ENCODE data around the gene MTRR. TPM values are rescaled to one million over a fixed set of nuclear protein-coding genes. Genes with fewer than 3 reads are reported as not detected.

MTRR gene
- total and polyA plus RNA-seq, 9 of the 15 experiments (the other 6 are each of a cell fraction or from before 2014, with no cell fraction given) = 39.3 to 84.6 (median 66.2) TPM

DNA sequence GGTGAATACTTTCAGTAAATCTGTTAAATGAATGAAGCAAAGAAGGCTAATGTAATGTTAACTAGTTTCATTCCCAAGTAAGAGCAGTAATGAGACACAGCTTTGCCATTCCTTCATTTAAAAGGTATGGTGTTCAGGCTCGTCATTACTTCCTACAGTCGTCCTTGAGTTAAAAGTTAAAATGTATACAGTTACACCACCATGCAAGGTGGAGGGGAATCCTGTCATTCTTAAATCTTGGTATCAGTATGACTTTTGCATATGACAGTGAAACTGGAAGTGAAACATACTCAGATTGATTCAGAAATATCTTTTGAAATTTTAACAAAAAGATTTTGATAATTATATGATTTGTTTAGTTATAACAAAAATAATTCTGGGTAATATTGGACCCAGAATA lies 25.9 kb downstream of the MTRR start:
- DNase-seq (ENCODE audit: extremely low read depth in 1 of 4, low spot score in 3 of 4) = no peak
- POLR2A ChIA-PET = no interaction called here
- in situ Hi-C loops (cut with MboI) = no loop called here
- Histone ChIP-seq H3K27ac (ENCODE audit: extremely low read depth, low read depth, low read length) (no peak overlapping the region), H3K4me3 (no peak overlapping the region), H3K36me3 (ENCODE audit: control insufficient read depth, insufficient read depth, low read length) (peaks cover 98% of the 10 kb centered on the region), H2AFZ (ENCODE audit: low read depth, low read length) (no peak overlapping the region), H3K27me3 (ENCODE audit: control insufficient read depth in 2 of 2, insufficient read depth in 2 of 2, low read length in 2 of 2) (no peaks in the 10 kb centered on the region), H3K9me3 (replicated peaks; ENCODE audit: control insufficient read depth, insufficient read depth, low read depth, low read length) (no peaks in the 10 kb centered on the region), H3K9me1 (ENCODE audit: control insufficient read depth, insufficient read depth, low read length) (no peaks in the 10 kb centered on the region), H3K4me1 (replicated peaks in 1 of 2; ENCODE audit: control insufficient read depth in 2 of 2, insufficient read depth in 2 of 2, low read length in 2 of 2) (no peaks in the 10 kb centered on the region), H3K4me2 (ENCODE audit: insufficient read depth, low read length) (no peak overlapping the region), H4K20me1 (replicated peaks; ENCODE audit: control insufficient read depth, insufficient read depth, low read length) (no peaks in the 10 kb centered on the region), H3K79me2 (ENCODE audit: control insufficient read depth, insufficient read depth, low read length) (no peaks in the 10 kb centered on the region), H3K9ac (ENCODE audit: insufficient read depth in 1 of 2, low read depth in 2 of 2, low read length in 2 of 2) (no peak overlapping the region)
- intact Hi-C loops (cut with micrococcal nuclease) = no loop called here
- BruUV-seq (replicated peaks) = no TSS peak
- no peak for FAIRE-seq
- CTCF ChIA-PET (ENCODE audit: low intra/inter-chr PET ratio) = no interaction called here
- 91% methylated on average over 2 of the region's 2 CpGs for WGBS (ENCODE audit: insufficient coverage, low coverage, missing lambda C conversion rate)
- TF ChIP-seq C11orf30 (IDR thresholded peaks at IDR 0.05; ENCODE audit: low read depth) (no peak), ZBED1 (IDR thresholded peaks at IDR 0.05) (no peak), ATF2 (CRISPR knock-in tag; IDR thresholded peaks at IDR 0.05) (no peak), XRCC5 (IDR thresholded peaks at IDR 0.05; ENCODE audit: low read depth, low read length) (no peak), PRPF4 (IDR thresholded peaks at IDR 0.05; ENCODE audit: insufficient read depth, low read depth, low read length, poor library complexity, severe bottlenecking) (no peak), ZNF239 (CRISPR knock-in tag; IDR thresholded peaks at IDR 0.05) (no peak), ATF4 (CRISPR knock-in tag; IDR thresholded peaks at IDR 0.05) (no peak)
- no peak for ATAC-seq

Data from K562 (cell line).